Ramos (cell line): Measurements from ENCODE around the gene DOC2B.
"Not testable (repeated sequence)": the region's sequence is repeated elsewhere in the genome, so short reads cannot be mapped to it uniquely, and the experiment has no call there.

Source experiments
- in situ Hi-C: fragments of 300-500 bp; cut with MboI; formaldehyde crosslinking; loops from one replicate; pipeline ENCODE4 v1.14.3; 2022; ENCODE audit warnings: low sequenced_read_pairs; ENCODE audit not compliant: unreplicated experiment

The DOC2B gene

DNA sequence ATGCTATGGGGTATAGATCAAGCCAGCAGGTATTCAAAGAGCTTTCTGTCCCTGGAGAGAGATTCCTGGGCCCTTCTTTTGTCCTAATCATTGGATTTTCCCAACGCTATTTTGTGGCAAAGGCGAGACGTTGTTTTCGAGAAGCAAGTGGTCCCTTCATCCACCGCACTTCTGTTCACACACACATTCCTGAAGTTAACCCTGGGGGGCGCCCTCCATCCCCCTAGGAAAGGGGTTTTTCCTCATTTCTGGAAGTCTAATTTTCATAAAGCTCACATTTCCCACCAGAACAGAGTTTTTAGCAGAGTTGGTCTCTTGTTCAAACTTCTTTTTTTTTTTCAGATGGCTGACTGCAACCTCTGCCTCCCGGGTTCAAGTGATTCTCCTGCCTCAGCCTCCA is 32.2 kb downstream of the DOC2B start:
- in situ Hi-C loops, result no loop called here

DNA sequence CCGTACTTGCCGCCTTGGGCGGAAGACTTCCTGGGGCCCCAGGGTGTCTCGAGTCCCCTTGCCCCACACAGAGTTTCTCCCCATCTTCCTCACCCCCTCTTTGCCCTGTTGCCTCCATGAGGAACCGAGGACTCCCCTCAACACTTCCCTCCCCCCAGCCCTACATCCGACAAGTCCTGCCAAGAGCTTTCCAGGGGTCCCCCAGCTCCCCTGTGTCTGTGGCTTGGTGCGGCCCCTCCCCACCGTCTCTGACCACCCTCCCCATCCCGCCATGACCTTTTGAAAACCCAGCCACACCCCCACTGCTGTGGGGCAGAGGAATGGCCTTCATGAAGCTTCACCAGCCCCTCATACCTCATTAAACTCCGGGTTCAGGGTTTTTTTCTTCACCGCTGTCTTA is 32.7 kb downstream of the DOC2B start:
- in situ Hi-C loops, result no loop called here

DNA sequence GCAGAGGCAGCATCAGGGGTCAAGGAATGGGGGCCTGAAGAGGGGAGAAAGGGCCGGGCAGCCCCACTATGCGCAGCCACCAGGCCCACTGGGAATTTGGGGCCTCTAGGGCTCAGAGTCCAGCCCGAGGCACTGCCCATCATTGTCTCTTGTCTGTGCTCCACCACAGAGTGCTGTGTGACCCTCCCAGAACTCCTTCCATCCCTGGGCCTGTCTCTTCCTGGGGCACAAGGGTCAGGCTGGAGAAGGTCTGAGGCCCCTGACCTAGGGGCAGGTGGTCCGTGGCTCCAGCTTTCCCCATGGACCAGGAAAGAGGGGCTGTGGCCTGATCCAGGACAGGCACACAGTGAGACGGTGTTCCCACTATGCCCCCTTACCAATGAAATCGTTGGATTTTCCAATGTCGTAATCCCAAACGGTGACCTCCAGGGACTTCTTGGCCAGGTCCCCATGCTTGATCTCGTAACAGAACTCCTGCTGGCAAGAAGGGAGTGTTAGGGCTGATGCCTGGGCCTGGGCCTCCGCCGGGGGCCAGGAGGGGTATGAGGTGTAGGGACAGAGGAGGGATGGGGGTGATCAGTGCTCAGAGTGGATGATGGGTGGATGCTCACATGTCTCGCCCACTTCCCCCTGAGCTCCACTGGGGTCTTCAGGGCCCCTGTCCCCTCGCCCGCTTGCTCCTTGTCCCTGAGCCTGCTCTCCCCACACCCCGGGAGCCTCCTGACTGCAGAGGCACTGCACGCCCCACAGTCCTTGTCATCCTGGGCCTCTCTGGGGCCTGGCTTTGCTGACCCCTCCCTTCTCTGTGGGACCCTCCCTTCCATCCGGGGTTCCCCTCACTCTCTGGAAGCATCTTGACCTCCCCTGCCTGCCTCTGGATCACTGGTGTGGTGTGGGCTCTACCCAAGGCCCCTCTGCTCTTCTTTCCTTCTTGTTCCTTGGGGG is 33.4 kb downstream of the DOC2B start:
- in situ Hi-C loops, result no loop called here

DNA sequence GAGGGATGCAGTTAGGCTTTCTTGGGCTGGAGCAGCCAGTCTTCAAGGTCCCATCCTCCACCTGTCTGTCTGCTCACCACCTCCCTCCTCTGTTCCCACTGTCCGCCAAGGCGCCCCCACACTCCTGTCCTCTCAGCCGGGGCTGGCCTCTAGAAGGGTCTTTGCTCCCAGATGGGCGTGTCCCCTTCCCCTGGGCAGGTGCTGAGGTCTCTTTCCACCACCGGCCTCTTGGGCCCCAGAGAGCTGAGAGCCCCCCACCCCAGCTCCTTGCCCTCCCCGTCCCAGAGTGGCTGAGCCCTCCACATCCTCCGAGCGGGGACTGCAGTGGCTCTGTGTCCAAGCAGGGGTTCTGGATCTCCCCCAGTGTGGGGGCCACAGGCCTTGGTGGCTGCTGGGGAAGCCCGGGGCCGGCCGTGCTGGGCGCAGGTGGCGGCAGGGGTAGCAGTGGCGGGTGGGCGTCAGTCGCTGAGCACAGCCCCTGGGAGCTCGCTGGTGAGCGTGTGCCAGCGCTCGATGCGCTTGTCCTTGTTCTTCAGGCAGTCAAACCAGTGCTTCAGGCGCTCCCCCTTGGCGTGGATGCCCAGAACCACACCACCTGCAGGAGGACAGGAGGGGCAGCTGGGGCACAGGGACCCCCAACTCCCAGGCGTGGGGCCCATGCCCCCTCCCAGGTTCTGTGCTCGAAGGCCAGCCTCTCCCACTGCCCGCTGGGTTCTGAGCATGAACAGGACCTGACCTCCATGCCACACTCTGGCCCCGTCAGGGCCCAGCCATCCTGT is 34.3 kb downstream of the DOC2B start:
- in situ Hi-C loops, result no loop called here

DNA sequence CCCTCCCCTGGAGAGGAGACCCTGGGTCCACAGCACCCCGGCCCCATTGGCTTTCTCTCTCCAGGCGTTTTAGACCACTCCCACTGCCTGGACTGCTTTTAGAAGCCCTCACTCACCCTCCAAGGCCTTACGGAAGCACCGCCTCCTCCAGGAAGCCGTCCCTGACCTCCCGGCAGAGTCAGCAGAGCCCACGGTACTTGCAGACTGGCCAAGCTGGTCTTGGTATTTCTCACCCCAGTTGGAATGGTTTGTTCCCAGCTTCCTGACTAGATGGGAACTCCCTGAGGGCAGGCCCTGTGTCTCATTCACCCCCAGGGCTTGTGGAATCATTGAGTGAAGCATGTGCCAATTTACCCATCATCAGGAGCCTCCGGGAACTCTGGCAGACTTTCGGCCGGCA is 34.9 kb downstream of the DOC2B start:
- in situ Hi-C loops, result no loop called here

DNA sequence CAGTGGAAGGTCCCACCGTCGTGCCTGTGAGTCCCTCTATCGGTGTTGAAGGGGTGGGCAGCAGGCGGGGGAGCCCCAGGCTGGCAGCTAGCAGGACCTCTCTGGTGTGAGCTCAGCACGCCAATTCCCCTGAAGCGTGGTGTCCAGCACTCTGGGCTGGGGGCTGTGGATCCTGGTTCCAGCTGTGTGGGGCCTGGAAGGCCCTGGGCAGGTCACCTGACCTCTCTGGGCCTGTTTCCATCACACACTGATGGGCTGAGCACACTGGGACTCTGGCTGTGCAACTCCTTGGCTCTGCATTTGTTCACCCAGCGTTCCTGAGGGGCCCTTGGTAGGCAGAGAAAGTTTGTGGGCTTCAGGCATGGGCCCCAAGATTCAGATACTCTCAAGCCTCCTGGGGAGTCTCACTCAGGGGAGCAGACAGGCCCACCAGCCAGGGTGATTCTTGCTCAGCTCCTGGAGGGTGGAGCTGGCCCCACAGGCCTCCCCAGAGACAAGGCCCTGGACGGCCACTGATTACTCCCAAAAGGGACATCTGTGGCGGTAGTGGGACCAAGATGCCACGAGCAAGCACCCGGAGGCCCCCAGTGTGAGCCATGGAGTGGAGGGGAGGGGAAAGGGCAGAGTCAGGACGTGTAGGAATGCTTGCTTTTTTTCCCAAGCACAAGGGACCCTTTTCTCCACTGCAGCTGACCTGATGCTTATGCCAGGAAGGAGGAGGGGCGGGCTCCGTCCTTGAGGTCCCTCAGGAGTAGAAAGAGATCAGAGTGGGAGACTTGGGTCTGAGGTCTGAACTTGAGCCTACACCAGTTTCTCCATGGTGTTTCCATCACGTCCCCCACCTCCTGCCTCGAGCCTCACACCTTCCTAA is 35.5 kb downstream of the DOC2B start:
- in situ Hi-C loops, result no loop called here

DNA sequence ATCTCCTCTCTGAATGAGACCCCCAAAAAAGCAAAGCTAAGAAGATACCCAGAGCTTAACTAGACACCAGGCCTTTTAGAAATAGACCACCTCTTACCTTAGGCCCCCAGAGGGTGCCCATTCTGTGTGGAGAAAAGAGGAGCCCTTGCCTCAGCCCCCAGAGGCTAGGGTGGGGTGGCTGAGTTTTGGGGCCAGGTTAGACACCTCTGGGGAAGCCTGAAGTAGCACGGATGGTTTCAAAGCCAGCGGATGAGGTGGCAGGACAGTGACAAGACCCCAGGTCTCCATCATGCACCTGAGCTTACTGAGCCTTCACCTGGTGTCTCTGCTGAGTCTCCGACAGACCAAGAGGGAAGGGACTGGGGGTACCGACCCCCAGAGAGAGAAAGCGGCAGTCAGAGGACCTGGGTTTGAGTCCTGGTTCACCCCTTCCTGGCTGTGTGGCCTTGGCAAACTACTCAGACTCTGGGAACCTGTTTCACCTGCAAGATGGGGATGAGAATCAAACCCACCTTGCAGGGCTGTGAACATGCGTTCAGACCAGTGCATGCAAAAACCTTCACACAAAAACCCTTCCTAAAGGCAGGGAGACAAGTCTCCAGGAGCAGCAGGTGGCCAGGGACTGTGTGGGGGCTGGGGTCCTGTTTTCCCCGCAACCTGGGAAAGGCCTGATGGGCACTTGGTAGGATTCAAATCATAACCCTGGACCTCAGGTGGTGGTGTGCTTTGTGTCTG is 36.3 kb downstream of the DOC2B start:
- in situ Hi-C loops, result no loop called here

DNA sequence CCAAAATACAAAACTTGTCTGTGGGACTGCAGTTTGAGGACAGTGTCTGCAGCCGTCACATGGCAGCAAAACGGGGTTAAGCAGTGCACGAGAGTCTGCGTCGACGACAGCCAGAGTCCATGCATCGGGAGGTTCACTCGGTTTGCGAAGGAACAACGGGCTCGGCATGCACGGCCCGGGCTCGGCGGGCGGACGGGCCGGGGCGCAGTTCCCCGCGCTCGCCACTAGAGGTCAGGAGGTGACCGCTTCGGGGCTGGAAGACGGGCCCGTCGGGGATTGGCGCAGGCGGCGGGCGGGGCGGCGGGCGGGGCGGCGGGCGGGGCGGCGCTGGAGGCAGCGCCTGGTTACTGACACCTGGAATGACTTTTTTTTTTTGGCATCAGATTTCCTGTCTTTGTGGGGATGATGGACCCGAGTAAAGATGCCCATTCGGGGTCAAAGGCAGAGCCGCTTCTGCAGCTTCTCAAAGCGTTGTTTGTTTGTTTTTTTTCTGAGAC is 37.6 kb downstream of the DOC2B start:
- in situ Hi-C loops, result no loop called here

DNA sequence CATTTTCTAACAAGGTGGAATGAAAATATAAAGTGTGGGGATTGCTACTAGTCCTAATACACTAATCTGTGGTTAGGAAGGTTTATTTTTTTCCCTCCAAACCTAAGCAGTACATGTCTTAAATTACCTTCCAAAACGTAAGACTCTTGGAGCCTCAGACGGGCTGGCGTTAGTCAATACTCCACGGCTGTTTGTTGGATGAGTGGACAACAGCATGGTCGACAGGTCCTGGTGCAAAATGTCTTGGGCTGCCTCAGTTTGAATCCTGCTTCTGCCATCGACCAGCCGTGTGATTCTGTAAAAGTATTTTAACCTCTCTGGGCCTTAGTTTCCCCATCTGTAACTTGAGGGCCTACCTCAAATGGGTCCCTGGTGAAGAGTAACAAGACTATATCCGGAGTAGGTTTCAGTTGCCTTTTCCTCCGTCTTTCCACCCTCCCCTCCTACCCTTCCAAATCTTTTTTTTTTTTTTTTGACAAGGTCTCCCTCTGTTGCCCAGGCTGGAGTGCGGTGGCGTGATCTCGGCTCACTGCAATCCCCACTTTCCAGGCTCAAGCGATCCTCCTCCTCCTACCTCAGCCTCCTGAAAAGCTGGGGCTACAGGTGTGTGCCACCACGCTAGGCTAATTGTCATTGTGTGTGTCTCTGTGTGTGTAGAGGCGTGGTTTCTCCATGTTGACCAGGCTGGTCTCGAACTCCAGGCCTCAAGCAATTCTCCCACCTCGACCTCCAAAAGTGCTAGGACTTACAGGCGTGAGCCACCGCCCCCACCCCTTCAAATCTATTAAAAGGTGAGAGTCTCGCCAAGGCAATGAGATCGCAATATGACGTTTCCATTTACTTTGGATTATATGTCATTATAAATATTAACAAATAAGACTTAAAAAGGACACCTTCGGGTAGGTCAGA is 38.3 kb downstream of the DOC2B start:
- in situ Hi-C loops, result no loop called here

DNA sequence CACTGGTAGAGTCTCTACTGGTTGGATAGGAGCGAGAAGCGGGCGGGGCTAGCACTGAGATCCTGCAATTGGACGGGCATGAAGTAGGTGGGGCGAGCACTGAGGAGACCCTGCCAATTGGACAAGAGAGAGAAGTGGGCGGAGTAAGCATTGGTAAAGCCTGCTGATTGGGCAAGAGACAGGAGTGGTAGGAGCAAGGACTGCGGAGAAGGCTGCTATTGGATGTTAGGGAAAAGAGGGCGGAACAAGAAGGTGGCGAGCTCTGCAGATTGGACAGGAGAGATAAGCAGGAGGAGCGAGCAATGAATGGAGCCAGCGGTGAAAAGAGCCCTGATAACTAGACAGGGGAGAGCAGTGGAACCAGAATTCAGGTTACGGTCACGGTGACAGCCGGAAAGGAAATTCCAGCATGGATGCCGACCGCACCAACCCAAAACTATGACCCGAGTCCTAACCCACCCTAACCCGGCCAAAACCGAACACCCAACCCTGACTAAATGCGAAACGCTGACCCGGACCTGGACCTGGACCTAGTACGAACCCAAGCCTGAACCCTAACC is 39.3 kb downstream of the DOC2B start:
- in situ Hi-C loops, result no loop called here

DNA sequence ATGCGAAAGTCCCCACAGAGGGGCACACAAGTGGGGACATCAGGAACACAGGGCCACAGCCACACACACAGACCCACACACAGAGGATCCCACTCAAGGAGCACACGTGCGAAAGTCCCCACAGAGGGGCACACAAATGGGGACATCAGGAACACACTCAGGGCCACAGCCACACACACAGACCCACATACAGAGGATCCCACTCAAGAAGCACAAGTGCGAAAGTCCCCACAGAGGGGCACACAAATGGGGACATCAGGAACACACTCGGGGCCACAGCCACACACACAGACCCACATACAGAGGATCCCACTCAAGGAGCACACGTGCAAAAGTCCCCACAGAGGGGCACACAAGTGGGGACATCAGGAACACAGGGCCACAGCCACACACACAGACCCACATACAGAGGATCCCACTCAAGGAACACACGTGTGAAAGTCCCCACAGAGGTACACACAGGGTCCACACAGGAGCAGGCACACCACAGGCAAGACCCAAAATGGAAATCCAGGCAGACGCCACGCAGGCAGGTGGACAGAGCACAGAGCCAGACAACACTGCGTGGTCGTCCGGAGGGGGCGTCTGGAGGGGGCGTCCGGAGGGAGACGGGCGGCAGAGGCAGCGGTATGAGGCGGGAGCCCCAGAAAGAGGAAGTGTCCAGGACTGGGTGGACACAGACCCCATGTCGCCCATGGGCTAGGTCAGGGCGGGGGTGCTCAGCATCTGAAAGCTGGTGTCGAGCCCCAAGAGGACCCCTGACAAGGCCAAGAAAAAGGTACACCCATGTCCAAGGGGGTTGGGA is 41.8 kb downstream of the DOC2B start:
- in situ Hi-C loops, result not testable (repeated sequence)

DNA sequence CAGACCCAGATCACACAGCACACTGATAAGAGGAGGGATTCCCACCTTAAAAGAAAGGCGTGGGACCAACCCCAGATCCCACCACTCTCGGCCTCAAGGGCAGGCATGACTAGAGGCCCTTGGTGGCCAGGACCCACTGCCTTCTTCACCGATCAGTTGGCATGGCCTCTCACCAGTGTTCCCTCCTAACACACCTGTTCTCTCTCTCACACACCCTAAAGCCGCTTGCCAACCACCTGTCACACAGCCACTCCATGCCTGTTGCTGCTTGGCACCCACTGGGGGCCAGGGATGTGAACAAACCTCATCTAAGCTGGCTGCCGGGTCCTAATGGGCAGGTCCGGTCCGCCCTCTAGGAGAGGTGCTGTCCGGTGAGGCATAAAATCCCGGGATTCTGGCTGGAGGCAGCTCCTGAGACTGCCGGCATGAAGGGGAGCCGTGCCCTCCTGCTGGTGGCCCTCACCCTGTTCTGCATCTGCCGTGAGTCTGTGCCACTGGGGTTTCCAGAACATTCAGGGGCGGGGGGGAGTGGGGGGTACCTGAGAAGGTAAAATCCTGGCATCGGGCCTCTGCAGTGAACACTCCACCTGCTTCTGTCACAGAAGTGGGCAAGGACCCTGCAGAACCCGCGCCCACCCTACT is 44.2 kb downstream of the DOC2B start, which contains the start of gene SCGB1C2:
TSS of gene SCGB1C2 (plus strand) at position 404 of the 642 bp plus-strand sequence. CDS start at position 426, 22 bp downstream.
- in situ Hi-C loops, result not testable (repeated sequence)

DNA sequence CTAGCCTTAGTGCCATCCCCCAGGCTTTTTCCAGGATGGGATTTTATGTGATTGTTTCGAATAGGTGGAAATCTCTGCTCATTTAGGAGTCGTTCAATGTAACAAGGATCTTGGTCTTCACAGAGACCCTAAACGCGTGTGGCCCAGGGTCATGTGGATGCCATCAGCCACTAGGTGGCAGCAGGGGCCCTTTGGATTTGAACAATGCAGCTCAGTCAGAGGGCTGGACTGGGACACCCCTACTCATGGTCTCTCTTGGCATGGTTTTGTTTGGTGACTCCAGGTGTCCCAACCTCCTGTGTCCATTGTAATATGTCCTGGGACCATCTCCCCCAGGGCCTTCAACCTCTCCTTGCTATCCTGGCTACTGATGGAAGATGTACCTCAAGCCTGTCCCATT is 44.9 kb downstream of the DOC2B start:
- in situ Hi-C loops, result not testable (repeated sequence)

DNA sequence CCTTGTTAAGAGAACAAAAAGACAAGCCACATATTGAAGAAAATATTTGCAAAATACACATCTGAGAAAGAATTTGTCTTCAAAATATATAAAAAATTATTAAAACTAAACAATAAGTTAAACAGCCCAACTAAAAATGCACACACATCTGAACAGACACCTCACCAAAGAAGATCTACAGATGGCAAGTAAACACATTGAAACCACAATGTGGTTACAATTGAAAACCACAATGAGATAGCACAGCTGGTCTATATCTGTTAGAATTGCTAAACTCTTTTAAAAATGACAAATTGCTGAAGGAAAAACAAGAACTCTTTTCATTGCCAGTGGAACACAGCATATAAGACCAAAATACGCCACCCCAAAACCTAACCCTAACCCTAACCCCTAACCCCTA is 45.6 kb downstream of the DOC2B start:
- in situ Hi-C loops, result not testable (repeated sequence)

DNA sequence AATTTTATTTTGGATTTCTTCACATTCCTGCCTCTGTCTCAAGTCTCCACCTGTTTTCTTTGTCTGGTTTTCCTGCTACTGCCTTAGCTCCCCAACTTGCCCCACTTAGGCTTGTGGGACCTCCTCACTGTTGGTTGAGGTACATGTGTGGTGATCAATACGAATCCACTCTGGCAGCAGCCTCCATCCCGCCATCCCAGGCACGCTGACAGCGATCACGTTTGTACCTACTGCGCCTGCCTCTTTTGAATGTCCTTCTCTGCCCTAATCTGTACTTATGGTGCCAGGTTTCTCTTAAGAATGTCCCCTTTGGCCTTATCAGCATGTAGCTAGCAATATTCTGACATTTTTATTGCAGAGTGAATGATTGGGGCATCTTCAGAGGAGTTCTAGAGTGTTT is 46.4 kb downstream of the DOC2B start:
- in situ Hi-C loops, result not testable (repeated sequence)

DNA sequence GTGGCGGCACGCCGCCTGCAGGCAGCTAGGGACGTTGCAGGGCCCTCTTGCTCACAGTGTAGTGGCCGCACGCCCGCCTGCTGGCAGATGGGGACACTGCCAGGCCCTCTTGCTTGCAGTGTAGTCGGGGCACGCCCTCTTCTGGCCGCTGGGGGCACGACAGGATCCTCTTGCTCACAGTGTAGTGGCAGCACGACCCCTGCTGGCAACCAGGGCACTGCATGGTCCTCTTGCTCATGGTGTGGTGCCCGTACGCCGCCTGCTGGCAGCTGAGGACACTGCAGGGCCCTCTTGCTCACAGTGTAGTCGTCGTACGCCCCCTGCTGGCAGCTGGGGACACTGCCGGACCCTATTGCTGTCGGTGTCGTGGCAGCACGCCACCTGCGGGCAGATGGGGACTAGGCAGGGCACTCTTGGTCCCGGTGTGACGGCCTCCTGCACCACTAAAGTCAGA is 47.1 kb downstream of the DOC2B start:
- in situ Hi-C loops, result not testable (repeated sequence)

DNA sequence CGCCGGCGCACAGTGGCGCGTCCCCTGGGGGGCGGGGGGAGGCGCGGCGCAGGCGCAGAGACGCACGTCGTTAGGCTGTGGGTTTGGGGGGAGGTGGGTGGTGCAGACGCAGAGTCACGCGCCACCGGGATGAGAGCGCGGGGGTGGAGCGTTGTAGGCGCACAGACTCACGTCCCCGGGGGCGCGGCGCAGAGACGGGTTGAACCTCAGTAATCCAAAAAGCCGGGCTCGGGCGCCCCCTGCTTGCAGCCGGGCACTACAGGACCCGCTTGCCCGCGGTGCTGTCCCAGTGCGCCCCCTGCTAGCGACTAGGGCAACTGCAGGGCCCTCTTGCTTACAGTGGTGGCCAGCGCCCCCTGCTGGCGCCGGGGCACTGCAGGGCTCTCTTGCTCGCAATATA is 47.5 kb downstream of the DOC2B start:
- in situ Hi-C loops, result not testable (repeated sequence)
